Measurements from ENCODE around the gene CRLF1.

Gene CRLF1

GRCh38 chr19:18612051-18612771, 5.6 kb upstream of the CRLF1 start (continued):
- TF ChIP-seq ZNF10 (tag by site-specific recombination; IDR thresholded peaks at IDR 0.05) (no peak), ZFP69B (tag by site-specific recombination; IDR thresholded peaks at IDR 0.05) (peak; percentile 54; the same call in 1 of the 2 replicates), ZNF341 (tag by site-specific recombination; IDR thresholded peaks at IDR 0.05; ENCODE audit: low read depth) (peak; percentile 49), ZBTB7A (tag by site-specific recombination; IDR thresholded peaks at IDR 0.05; ENCODE audit: low read depth) (peak; percentile 47; the same call in 1 of the 2 replicates), ZNF513 (tag by site-specific recombination; IDR thresholded peaks at IDR 0.05) (no peak), ZNF658 (tag by site-specific recombination; IDR thresholded peaks at IDR 0.05) (no peak), ZEB2 (tag by site-specific recombination; IDR thresholded peaks at IDR 0.05) (peak; percentile 55), ZNF555 (tag by site-specific recombination; conservative IDR thresholded peaks at IDR 0.05) (no peak), ZNF660 (tag by site-specific recombination; IDR thresholded peaks at IDR 0.05) (no peak), FEZF1 (tag by site-specific recombination; IDR thresholded peaks at IDR 0.05) (no peak), ZNF670 (tag by site-specific recombination; IDR thresholded peaks at IDR 0.05; ENCODE audit: low read depth) (no peak), ZNF518A (tag by site-specific recombination; conservative IDR thresholded peaks at IDR 0.05; ENCODE audit: low read depth) (no peak), ZBTB6 (tag by site-specific recombination; IDR thresholded peaks at IDR 0.05) (no peak), ZNF423 (tag by site-specific recombination; IDR thresholded peaks at IDR 0.05) (no peak), BCL11A (tag by site-specific recombination; IDR thresholded peaks at IDR 0.05; ENCODE audit: low read depth) (no peak), ZNF792 (tag by site-specific recombination; IDR thresholded peaks at IDR 0.05) (no peak), ZSCAN4 (tag by site-specific recombination; IDR thresholded peaks at IDR 0.05) (0 out of 2 replicates have a peak, but pooled peaks have one; percentile 23), ZNF214 (tag by site-specific recombination; IDR thresholded peaks at IDR 0.05; ENCODE audit: borderline replicate concordance) (no peak), ZNF184 (tag by site-specific recombination; IDR thresholded peaks at IDR 0.05) (no peak), ZBTB17 (tag by site-specific recombination; IDR thresholded peaks at IDR 0.05) (peak; percentile 80)
- TF ChIP-seq, protein P1, sequence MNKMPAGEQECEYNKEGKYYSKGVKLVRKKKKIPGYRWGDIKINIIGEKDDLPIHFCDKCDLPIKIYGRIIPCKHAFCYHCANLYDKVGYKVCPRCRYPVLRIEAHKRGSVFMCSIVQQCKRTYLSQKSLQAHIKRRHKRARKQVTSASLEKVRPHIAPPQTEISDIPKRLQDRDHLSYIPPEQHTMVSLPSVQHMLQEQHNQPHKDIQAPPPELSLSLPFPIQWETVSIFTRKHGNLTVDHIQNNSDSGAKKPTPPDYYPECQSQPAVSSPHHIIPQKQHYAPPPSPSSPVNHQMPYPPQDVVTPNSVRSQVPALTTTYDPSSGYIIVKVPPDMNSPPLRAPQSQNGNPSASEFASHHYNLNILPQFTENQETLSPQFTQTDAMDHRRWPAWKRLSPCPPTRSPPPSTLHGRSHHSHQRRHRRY (tag by site-specific recombination; IDR thresholded peaks at IDR 0.05) = no peak
- TF ChIP-seq, protein P2, sequence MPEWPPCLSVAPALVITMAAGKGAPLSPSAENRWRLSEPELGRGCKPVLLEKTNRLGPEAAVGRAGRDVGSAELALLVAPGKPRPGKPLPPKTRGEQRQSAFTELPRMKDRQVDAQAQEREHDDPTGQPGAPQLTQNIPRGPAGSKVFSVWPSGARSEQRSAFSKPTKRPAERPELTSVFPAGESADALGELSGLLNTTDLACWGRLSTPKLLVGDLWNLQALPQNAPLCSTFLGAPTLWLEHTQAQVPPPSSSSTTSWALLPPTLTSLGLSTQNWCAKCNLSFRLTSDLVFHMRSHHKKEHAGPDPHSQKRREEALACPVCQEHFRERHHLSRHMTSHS (tag by site-specific recombination; IDR thresholded peaks at IDR 0.05) = no peak
- TF ChIP-seq, protein P3, sequence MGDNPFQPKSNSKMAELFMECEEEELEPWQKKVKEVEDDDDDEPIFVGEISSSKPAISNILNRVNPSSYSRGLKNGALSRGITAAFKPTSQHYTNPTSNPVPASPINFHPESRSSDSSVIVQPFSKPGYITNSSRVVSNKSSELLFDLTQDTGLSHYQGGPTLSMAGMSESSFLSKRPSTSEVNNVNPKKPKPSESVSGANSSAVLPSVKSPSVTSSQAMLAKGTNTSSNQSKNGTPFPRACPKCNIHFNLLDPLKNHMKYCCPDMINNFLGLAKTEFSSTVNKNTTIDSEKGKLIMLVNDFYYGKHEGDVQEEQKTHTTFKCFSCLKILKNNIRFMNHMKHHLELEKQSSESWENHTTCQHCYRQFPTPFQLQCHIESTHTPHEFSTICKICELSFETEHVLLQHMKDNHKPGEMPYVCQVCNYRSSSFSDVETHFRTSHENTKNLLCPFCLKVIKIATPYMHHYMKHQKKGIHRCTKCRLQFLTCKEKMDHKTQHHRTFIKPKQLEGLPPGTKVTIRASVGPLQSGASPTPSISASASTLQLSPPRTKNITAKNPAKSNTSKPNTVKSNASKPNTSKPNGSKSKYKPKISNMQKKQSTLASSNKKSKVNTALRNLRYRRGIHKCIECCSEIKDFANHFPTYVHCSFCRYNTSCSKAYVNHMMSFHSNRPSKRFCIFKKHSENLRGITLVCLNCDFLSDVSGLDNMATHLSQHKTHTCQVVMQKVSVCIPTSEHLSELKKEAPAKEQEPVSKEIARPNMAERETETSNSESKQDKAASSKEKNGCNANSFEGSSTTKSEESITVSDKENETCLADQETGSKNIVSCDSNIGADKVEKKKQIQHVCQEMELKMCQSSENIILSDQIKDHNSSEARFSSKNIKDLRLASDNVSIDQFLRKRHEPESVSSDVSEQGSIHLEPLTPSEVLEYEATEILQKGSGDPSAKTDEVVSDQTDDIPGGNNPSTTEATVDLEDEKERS (tag by site-specific recombination; IDR thresholded peaks at IDR 0.05) = no peak
